Fibroblast of skin of back (primary cell): ENCODE measurements around the gene ZDHHC4.
"Not testable (repeated sequence)": the region's sequence is repeated elsewhere in the genome, so short reads cannot be mapped to it uniquely, and the experiment has no call there.

Source experiments
- DNase-seq: peaks from one replicate; pipeline ENCODE4 v3.0.0-alpha.2; 2013

The ZDHHC4 gene

GRCh38 chr7:6562106-6562505, 15.1 kb upstream of the ZDHHC4 start:
- no peak for DNase-seq

DNA sequence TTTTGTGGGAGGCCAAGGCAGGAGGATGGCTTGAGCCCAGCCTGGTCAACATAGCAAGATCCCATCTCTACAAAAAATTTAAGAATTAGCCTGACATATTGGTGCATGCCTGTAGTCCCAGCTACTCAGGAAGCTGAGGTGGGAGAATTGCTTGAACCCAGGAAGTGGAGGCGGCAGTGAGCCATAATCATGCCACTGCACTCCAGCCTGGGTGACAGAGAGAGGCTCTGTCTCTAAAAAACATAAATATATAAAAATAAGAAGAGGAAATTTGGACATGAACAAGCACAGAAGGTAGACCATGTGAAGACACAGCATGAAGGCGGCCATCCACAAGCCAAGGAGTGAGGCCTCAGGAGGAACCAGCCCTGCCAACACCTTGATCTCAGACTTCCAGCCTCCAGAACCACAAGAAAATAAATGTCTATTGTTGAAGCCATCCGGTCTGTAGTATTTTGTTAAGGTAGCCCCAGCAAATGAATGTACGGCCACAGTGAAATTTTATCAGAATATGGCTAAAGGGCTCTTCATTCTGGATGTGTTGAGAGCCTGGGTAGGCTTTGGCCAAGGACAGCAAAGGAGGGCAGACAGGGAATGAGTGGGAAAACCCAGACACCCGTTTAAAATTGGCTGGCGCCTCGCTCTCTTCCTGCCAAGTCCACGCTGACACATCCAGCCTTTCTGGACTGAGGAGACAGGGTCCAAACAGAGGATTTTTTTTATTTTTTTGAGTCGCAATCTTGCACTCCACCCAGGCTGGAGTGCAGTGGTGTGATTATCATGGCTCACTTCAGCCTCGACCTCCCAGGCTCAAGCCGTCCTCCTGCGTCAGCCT, 13.1 kb upstream of the ZDHHC4 start:
- DNase-seq = no peak

- no peak for DNase-seq
Measured at GRCh38 chr7:6565655-6566054, 11.6 kb upstream of the ZDHHC4 start.

GRCh38 chr7:6567886-6568285, 9.4 kb upstream of the ZDHHC4 start:
- DNase-seq = no peak

- DNase-seq = peak; percentile 10
Measured at GRCh38 chr7:6571160-6571779, 6.0 kb upstream of the ZDHHC4 start.

DNA sequence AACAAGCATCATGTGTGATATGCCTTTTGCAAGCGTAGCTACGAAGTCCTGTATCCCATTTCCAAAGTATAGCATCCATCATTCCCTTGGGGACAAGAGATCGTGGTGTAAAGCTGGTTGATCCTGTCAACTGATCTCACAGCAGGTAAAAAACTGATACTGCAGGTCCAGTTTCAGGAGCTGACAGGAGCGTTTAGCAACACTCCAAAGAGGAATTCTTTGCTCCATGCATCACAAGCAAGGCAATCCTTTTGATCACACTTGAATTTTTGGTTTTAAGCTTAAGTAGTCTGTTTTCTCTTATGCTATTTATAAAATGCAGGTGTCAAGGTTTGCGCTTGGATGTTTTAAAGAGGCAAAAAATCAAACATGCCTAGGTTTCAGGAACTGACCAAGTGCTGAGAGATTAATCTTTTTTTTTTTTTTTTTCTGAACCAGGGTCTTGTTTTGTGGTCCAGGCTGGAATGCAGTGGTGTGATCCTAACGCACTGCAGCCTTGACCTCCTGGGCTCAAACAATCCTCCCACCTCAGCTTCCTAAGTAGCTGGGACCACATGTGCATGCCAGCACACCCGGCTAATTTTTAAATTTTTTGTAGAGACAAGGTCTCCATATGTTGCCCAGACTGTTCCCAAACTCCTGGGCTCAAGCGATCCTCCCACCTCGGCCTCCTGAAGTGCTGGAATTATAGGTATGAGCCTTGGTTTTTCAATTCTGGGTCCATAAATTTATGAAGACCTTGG, 1.8 kb upstream of the ZDHHC4 start:
- DNase-seq = no peak

DNA sequence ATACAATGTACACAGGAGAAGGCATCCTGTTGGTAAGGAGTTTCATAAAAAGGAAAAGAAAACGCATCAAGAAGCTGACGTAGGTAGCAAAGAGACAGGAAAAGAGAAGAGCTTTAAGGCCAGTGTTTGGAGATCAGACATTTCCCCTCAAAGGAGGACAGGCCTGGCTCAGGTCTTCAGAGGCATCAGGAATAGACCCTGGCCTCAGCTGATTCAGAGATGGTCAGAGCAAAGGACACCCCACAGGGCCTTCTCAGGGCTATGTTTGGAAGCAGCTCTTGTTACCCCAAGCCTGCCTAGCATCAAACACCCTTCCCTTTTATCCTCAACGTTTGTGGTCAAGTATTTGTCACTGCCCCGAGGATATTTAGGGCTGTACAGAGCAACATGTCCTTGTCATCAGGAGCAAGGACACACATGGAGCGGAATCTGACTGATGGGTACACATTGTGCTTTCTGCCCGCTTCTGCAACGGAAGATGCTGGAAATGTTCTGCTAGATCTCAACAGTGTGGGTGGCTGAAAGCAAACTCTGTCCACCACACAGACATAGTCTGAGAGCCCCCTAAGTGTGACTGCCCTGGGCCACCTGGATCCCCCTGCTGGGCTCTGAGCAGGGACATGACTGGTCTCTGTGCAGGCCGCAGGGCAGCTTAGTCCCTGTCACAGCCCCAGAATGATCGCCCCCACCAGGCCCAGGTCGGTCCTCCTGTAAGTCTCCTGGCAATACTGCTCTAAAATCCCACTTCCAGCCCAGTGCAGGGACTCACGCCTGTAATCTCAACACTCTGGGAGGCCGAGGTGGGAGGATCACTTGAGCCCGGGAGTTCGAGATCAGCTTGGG, 1.0 kb upstream of the ZDHHC4 start:
- no peak for DNase-seq

- DNase-seq = not testable (repeated sequence)
Measured at GRCh38 chr7:6576867-6577368, 336 bp upstream of the ZDHHC4 start.

DNA sequence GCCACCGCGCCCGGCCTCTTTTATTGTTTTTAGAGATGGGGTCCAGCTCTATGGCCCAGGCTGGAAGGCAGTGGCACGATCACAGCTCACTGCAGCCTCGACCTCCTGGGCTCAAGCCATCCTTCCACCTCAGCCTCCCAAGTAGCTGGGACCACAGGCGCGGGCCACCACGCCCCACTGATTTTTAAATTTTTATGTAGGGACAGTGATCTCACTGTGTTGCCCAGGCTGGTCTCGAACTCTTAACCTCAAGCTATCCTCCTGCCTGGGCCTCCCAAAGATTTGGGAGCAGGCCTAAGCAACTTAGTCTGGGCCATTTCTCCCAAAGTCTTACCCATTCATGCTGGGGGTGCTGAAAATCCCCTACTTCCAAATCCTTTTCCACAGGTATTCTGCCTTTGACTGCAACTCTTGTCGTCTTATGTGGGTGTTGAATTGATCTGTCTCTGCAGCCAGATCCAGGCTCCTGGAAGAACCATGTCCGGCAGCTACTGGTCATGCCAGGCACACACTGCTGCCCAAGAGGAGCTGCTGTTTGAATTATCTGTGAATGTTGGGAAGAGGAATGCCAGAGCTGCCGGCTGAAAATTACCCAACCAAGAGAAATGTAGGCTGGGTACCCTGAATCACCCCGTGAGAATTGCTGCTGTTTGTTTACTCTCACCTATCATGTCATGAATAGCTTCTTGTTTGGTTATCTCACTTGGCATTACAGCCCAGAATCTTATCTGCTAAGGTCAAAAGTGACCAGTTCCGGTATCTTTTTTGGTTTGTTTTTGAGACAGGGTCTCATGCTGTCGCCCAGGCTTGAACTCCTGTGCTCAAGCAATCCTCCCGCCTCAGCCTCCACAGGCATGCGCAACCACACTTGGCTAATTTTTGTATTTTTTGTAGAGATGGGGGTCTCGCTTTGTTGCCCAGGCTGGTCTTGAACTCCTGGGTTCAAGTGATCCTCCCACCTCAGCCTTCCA, 1.1 kb downstream of the ZDHHC4 start:
- DNase-seq = no peak

- DNase-seq = peak; percentile 36
Measured at GRCh38 chr7:6579446-6579845, 2.2 kb downstream of the ZDHHC4 start.

- DNase-seq = not testable (repeated sequence)
Measured at GRCh38 chr7:6585746-6586432, 8.6 kb downstream of the ZDHHC4 start.

- DNase-seq = no peak
Measured at GRCh38 chr7:6588566-6588965, 11.3 kb downstream of the ZDHHC4 start.

- DNase-seq = no peak
Measured at GRCh38 chr7:6589151-6589828, 12.0 kb downstream of the ZDHHC4 start.

- peak; percentile 83 for DNase-seq
Measured at GRCh38 chr7:6589829-6590644, 12.8 kb downstream of the ZDHHC4 start, which contains the start of gene INTS15. Gene INTS15, plus strand, starts transcription at chr7:6590021. Its CDS starts 263 bp downstream, at chr7:6590284.

DNA sequence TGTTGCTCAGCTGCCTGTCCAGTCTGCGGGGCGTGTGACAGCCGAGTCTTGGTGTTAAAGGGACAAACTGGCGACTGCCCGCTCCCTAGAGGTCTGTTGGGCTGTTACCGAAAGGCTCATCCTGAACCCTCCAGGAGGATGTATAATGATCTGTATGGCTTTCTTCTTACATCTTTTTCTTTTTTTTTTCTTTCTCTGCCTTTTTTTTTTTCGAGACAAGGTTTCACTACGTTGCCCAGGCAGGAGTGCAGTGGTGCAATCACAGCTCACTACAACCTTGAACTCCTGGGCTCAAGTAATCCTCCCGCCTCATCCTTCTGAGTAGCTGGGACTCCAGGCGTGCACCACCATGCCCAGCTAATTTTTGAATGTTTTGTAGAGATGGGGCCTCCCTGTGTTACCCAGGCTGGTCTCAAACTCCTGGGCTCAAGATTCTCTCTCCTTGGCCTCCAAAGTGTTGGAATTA, 13.4 kb downstream of the ZDHHC4 start:
- DNase-seq = no peak

DNA sequence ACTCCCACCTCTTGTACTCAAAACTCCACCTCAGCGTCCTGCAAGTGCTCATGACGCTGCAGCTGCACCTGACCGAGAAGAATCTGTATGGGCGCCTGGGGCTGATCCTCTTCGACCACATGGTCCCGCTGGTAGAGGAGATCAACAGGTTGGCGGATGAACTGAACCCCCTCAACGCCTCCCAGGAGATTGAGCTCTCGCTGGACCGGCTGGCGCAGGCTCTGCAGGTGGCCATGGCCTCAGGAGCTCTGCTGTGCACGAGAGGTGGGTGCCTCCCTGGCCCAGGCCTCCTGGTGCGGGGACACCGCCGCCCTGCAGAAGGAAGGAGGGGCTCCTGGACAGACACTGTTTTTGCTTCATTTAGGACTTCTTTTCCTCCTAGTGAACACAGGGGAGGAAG, 22.8 kb downstream of the ZDHHC4 start:
- DNase-seq = no peak

GRCh38 chr7:6604458-6604857, 27.2 kb downstream of the ZDHHC4 start:
- no peak for DNase-seq

DNA sequence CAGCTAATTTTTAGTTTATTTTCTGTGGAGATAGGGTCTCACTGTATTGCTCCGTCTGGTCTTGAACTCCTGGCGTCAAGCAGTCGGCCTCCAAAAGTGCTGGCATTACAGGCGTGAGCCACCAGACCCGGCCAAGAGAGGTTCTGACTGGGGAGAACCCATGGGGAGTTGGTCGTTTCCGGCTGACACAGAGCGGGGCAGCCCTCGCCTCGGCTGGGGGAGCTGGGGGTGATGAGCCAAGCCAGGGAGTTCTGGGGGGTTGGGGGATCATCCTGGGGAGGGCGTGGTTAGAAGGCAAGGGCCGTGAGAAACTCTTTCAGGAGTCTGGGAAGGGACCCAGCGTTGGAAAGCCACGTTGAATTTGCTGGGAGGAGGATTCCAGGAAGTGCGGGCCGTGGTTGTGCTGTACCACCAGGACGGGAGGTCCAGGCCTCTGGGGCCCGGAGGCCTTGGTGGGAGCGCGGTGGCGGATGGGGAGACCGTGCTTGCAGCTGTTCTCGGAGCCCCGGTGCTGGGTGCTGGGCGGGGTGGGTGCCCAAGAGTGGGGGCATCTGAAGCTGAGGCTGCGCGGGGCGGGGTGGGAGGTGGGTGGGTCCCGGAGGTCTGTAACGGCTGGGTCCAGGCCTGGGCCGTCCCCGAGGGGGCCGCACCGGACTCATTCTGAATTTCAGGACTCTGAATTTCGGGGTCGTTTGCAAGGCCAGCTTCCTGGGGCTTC, 29.8 kb downstream of the ZDHHC4 start:
- DNase-seq = no peak
